Measurements from ENCODE around the gene AKAP13.

The AKAP13 gene

DNA sequence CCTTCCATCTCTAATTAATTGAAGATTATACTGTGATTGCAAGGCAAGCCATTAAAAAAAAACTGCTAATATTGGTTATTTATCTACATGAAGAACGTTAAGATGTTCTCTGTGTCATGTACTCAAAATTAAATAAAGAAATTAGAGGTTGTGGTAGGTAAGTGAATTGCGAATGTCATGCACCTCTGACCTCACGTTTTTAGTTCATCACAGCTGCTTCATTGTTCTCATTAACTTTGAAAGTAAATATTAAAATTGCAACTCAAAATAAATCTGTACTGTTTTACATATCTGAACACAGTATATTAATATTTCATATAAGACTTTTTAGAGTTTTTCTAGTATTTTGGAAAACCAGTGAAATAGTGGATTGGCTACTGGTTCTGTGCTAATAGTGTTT lies 320.4 kb downstream of the AKAP13 start (continued):
- TF ChIP-seq, protein P1, sequence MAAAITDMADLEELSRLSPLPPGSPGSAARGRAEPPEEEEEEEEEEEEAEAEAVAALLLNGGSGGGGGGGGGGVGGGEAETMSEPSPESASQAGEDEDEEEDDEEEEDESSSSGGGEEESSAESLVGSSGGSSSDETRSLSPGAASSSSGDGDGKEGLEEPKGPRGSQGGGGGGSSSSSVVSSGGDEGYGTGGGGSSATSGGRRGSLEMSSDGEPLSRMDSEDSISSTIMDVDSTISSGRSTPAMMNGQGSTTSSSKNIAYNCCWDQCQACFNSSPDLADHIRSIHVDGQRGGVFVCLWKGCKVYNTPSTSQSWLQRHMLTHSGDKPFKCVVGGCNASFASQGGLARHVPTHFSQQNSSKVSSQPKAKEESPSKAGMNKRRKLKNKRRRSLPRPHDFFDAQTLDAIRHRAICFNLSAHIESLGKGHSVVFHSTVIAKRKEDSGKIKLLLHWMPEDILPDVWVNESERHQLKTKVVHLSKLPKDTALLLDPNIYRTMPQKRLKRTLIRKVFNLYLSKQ (tag by site-specific recombination; IDR thresholded peaks at IDR 0.05; ENCODE audit: borderline replicate concordance), result no peak

DNA sequence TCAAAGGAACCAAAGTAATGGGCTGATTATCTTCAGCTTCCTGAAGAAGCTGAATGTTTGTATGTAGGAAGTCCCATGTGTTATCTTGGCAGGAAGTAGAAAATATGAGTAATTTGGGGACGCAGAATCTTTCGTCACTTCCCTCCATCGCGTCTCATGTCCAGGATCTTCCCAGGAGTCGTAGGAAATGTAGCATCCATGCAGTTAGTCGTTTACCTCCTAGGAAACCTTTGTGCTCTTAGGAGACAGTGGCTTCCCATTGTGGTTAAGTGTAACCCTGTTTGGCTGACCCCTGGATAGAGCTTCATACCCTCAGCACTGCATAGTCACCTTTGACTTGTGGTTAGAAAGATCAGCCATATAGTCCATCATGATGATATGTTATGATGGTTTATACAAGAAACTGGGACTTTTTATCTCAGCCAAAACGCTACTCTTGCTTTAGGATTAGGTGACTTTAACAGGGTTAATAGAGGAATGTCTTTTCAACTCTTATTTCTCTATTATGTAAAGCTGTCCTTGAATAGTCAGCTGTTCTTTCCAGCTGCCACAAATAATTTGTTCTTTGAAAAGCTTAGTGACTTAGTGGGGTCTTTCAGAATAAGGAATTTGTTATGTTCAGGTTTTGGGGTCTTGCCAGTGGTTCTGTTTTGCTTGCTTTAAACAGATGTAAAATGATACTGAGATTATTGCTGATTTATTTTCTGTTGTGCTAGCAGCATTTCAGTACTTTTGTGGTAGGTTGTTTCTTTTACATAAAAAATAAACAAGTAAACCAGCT lies 322.1 kb downstream of the AKAP13 start:
- Histone ChIP-seq H3K9me3 (ENCODE audit: control insufficient read depth, insufficient read depth, low read depth, low read length) (no peaks in the 10 kb centered on the region), H3K36me3 (ENCODE audit: control insufficient read depth in 2 of 2, insufficient read depth in 1 of 2, low read length in 2 of 2) (no peaks in the 10 kb centered on the region; a peak in 1 of 3 replicates), H3K4me1 (ENCODE audit: control insufficient read depth, insufficient read depth, low read length) (peaks cover 6% of the 10 kb centered on the region; the same call in 1 of the 2 replicates), H3K4me3 (ENCODE audit: low read depth, low read length) (no peak overlapping the region), H3K27ac (ENCODE audit: extremely low read depth, low read depth, low read length) (no peak overlapping the region)
- ChIA-PET POLR2A (no interaction called here), CTCF (interaction anchor here (0.5 to 1.2 kb wide), 3 partner anchors 8 to 142 kb away, joined by 3 to 5 read pairs (median 3); no protein-coding TSS in a partner anchor)
- TF ChIP-seq ZNF670 (tag by site-specific recombination; IDR thresholded peaks at IDR 0.05; ENCODE audit: low read depth), result no peak
- TF ChIP-seq, protein P2, sequence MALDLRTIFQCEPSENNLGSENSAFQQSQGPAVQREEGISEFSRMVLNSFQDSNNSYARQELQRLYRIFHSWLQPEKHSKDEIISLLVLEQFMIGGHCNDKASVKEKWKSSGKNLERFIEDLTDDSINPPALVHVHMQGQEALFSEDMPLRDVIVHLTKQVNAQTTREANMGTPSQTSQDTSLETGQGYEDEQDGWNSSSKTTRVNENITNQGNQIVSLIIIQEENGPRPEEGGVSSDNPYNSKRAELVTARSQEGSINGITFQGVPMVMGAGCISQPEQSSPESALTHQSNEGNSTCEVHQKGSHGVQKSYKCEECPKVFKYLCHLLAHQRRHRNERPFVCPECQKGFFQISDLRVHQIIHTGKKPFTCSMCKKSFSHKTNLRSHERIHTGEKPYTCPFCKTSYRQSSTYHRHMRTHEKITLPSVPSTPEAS (tag by site-specific recombination; IDR thresholded peaks at IDR 0.05), result no peak
- no peak for TF ChIP-seq ZNF837 (tag by site-specific recombination; IDR thresholded peaks at IDR 0.05)
- TF ChIP-seq ZNF677 (tag by site-specific recombination; IDR thresholded peaks at IDR 0.05), result no peak
- no peak for TF ChIP-seq ZNF292 (tag by site-specific recombination; IDR thresholded peaks at IDR 0.05; ENCODE audit: borderline replicate concordance, low read depth)
- TF ChIP-seq MYNN (tag by site-specific recombination; IDR thresholded peaks at IDR 0.05; ENCODE audit: borderline replicate concordance), result no peak
- TF ChIP-seq HOXC10 (CRISPR knock-in tag; IDR thresholded peaks at IDR 0.05), result no peak
- no peak for TF ChIP-seq BCL11B (tag by site-specific recombination; IDR thresholded peaks at IDR 0.05; ENCODE audit: low read depth)
- no peak for TF ChIP-seq ZNF311 (tag by site-specific recombination; IDR thresholded peaks at IDR 0.05; ENCODE audit: borderline replicate concordance)
- no peak for TF ChIP-seq ZNF350 (tag by site-specific recombination; IDR thresholded peaks at IDR 0.05)
- TF ChIP-seq ZNF660 (tag by site-specific recombination; IDR thresholded peaks at IDR 0.05), result no peak
- no peak for TF ChIP-seq ZNF560 (tag by site-specific recombination; IDR thresholded peaks at IDR 0.05; ENCODE audit: borderline replicate concordance)
- no peak for TF ChIP-seq ZNF223 (tag by site-specific recombination; IDR thresholded peaks at IDR 0.05)
- TF ChIP-seq ZFHX2 (tag by site-specific recombination; conservative IDR thresholded peaks at IDR 0.05), result no peak
- TF ChIP-seq ZNF658 (tag by site-specific recombination; IDR thresholded peaks at IDR 0.05), result no peak
- TF ChIP-seq KLF16 (tag by site-specific recombination; IDR thresholded peaks at IDR 0.05), result no peak
- TF ChIP-seq ZFP41 (tag by site-specific recombination; IDR thresholded peaks at IDR 0.05; ENCODE audit: borderline replicate concordance), result no peak
- TF ChIP-seq ZNF654 (tag by site-specific recombination; IDR thresholded peaks at IDR 0.05; ENCODE audit: low read depth), result no peak

DNA sequence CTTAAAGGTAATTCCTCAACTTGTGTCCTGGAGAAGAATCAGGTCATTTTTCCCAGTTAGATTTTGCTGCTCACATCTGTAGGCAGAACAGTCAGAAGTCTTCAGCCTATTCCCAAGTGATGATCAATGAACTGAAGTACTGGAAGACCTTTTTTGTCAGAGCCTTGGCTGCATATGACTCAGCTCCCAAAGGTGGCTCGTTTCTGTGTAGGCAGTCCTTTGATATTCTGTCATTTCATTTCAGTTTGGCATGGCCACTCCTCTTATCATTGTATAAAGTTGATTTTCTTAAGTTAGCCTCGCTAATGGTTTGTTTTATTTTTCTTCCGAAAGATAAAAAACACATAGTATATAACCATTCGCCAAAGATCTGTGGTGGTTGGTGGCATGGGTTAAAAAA lies 323.7 kb downstream of the AKAP13 start:
- ChIA-PET CTCF (interaction anchor here (0.7 to 1.8 kb wide), 3 partner anchors 28 to 136 kb away, joined by 3 to 5 read pairs (median 4); no protein-coding TSS in a partner anchor), POLR2A (no interaction called here)
- Histone ChIP-seq H3K27ac (ENCODE audit: extremely low read depth, low read depth, low read length) (no peak overlapping the region), H3K9me3 (ENCODE audit: control insufficient read depth, insufficient read depth, low read depth, low read length) (no peaks in the 10 kb centered on the region), H3K4me1 (ENCODE audit: control insufficient read depth, insufficient read depth, low read length) (peaks cover 16% of the 10 kb centered on the region), H3K4me3 (ENCODE audit: low read depth, low read length) (no peak overlapping the region), H3K36me3 (ENCODE audit: control insufficient read depth in 2 of 2, insufficient read depth in 1 of 2, low read length in 2 of 2) (no peaks in the 10 kb centered on the region; a peak in 1 of 3 replicates)
- TF ChIP-seq ZNF548 (tag by site-specific recombination; IDR thresholded peaks at IDR 0.05) (no peak), KLF9 (tag by site-specific recombination; IDR thresholded peaks at IDR 0.05; ENCODE audit: low read depth) (no peak), ZNF596 (tag by site-specific recombination; IDR thresholded peaks at IDR 0.05) (no peak), EGR2 (tag by site-specific recombination; IDR thresholded peaks at IDR 0.05; ENCODE audit: low read depth) (no peak), ZNF302 (tag by site-specific recombination; IDR thresholded peaks at IDR 0.05; ENCODE audit: low read depth) (no peak), GLI4 (tag by site-specific recombination; IDR thresholded peaks at IDR 0.05) (no peak), ZNF843 (tag by site-specific recombination; IDR thresholded peaks at IDR 0.05) (no peak), ZNF791 (tag by site-specific recombination; IDR thresholded peaks at IDR 0.05) (no peak), ZNF37A (tag by site-specific recombination; IDR thresholded peaks at IDR 0.05) (no peak), ZNF529 (tag by site-specific recombination; IDR thresholded peaks at IDR 0.05; ENCODE audit: insufficient replicate concordance) (no peak), ZNF549 (tag by site-specific recombination; IDR thresholded peaks at IDR 0.05) (no peak), ZNF768 (tag by site-specific recombination; IDR thresholded peaks at IDR 0.05) (no peak)
- TF ChIP-seq, protein P3, sequence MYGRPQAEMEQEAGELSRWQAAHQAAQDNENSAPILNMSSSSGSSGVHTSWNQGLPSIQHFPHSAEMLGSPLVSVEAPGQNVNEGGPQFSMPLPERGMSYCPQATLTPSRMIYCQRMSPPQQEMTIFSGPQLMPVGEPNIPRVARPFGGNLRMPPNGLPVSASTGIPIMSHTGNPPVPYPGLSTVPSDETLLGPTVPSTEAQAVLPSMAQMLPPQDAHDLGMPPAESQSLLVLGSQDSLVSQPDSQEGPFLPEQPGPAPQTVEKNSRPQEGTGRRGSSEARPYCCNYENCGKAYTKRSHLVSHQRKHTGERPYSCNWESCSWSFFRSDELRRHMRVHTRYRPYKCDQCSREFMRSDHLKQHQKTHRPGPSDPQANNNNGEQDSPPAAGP (tag by site-specific recombination; IDR thresholded peaks at IDR 0.05), result no peak

Measured in HEK293 (cell line).